GM12878 (cell line): ENCODE measurements around the gene LSP1. TPM values are rescaled to one million over a fixed set of nuclear protein-coding genes. Genes with fewer than 3 reads are reported as not detected.

Source experiments
- ATAC-seq: fragments of 200-7000 bp; cut with Tn5 transposase; 3 replicates; pipeline ENCODE4 v1.9.1; 2020; ENCODE audit warnings: mild to moderate bottlenecking, moderate library complexity
- BruUV-seq: library from RNA; stranded (reverse); fragments of 400-500 nt; replicated peaks from 2 replicates; lab custom pipeline; 2021; lab: Mats Ljungman, UMichigan
- CTCF ChIA-PET: fragments of 300-600 bp; sonication (Branson Sonifier 250); formaldehyde crosslinking; extraction: SDS; loops from one replicate; lab custom pipeline; 2021; ENCODE audit warnings: inconsistent platforms; lab: Yijun Ruan, JAX
- POLR2A ChIA-PET: fragments of 350-600 bp; formaldehyde crosslinking; extraction: SDS; loops from one replicate; lab custom pipeline; 2021; ENCODE audit warnings: inconsistent platforms; lab: Charles Lee
- RAD21 ChIA-PET: fragments of 300-600 bp; sonication (Branson Sonifier 250); formaldehyde crosslinking; loops from one replicate; lab custom pipeline; 2023; ENCODE audit warnings: antibody characterized with exemption; ENCODE audit not compliant: unreplicated experiment; lab: Charles Lee
- SMC1A ChIA-PET: fragments of 300-600 bp; sonication (Branson Sonifier 250); formaldehyde crosslinking; loops from one replicate; lab custom pipeline; 2023; ENCODE audit not compliant: unreplicated experiment, uncharacterized antibody; lab: Charles Lee
- DNase-seq: peaks from one replicate; pipeline ENCODE4 v3.0.0-alpha.2; 2011; ENCODE audit warnings: low read depth, low spot score
- FAIRE-seq: peaks from 3 replicates; lab custom pipeline; 2011; peaks lifted over from hg19 to GRCh38; lab: Jason Lieb, UNC
- H2AFZ ChIP-seq: 2 replicates; pipeline ENCODE4 v1.6.0; 2011; ENCODE audit warnings: low read depth, low read length, control low read depth; ENCODE audit not compliant: control insufficient read depth
- H3K27ac ChIP-seq: 2 replicates; pipeline ENCODE4 v1.5.1; 2011; ENCODE audit warnings: control low read depth; ENCODE audit not compliant: control insufficient read depth, insufficient read depth
- H3K27me3 ChIP-seq, 2 experiments: replicated peaks in 1 of 2; 2 replicates each; pipeline versions ENCODE4 v1.6.0 to v1.6.1; 2011; ENCODE audit warnings: low read length in 1 of 2; ENCODE audit not compliant: control insufficient read depth in 2 of 2, insufficient read depth in 2 of 2
- H3K36me3 ChIP-seq, 2 experiments: 2 replicates each; pipeline ENCODE4 v1.5.1; 2011; ENCODE audit warnings: low read length in 1 of 2; ENCODE audit not compliant: control insufficient read depth in 2 of 2, insufficient read depth in 2 of 2
- H3K4me1 ChIP-seq: 2 replicates; pipeline ENCODE4 v1.6.1; 2011; ENCODE audit warnings: mild to moderate bottlenecking, low read length, moderate library complexity, mixed read lengths; ENCODE audit not compliant: control insufficient read depth, insufficient read depth
- H3K4me2 ChIP-seq: 2 replicates; pipeline ENCODE4 v1.6.0; 2011; ENCODE audit warnings: control low read depth; ENCODE audit not compliant: control insufficient read depth, insufficient read depth
- H3K4me3 ChIP-seq: fragments of 200-600 bp; sonication (generic); 2 replicates; pipeline ENCODE4 v1.5.1; 2016
- H3K79me2 ChIP-seq: 2 replicates; pipeline ENCODE4 v1.6.0; 2011; ENCODE audit warnings: low read length; ENCODE audit not compliant: control insufficient read depth, insufficient read depth
- H3K9ac ChIP-seq: 2 replicates; pipeline ENCODE4 v1.8.0; 2011; ENCODE audit warnings: low read length, control low read depth, mixed read lengths; ENCODE audit not compliant: control insufficient read depth, insufficient read depth
- H3K9me3 ChIP-seq: replicated peaks from 3 replicates; pipeline ENCODE4 v1.5.1; 2011; ENCODE audit warnings: mild to moderate bottlenecking, low read length; ENCODE audit not compliant: control insufficient read depth, insufficient read depth
- H4K20me1 ChIP-seq: 2 replicates; pipeline ENCODE4 v1.6.0; 2011; ENCODE audit not compliant: control insufficient read depth, insufficient read depth
- CBFB ChIP-seq: IDR thresholded peaks from 2 replicates; pipeline ENCODE4 v1.6.1; 2016; ENCODE audit warnings: antibody characterized with exemption, low read depth
- CHD2 ChIP-seq: IDR thresholded peaks from 2 replicates; pipeline ENCODE4 v1.6.1; 2011; ENCODE audit warnings: low read depth, low read length, improper control_type of control experiment, borderline replicate concordance
- DPF2 ChIP-seq: fragments of 450-650 bp; IDR thresholded peaks from 2 replicates; pipeline ENCODE4 v1.6.1; 2017; ENCODE audit warnings: mild to moderate bottlenecking
- E2F4 ChIP-seq: IDR thresholded peaks from 2 replicates; pipeline ENCODE4 v1.6.1; 2012; ENCODE audit warnings: low read depth, low read length, improper control_type of control experiment
- GATAD2B ChIP-seq: fragments of 450-650 bp; conservative IDR thresholded peaks from 2 replicates; pipeline ENCODE4 v1.6.1; 2017; ENCODE audit warnings: low read depth, mild to moderate bottlenecking, moderate library complexity
- HCFC1 ChIP-seq: fragments of 150-350 bp; IDR thresholded peaks from 2 replicates; pipeline ENCODE4 v1.6.1; 2014; ENCODE audit warnings: low read length
- HDAC6 ChIP-seq: fragments of 200-600 bp; sonication (generic); IDR thresholded peaks from one replicate; pipeline ENCODE4 v1.8.0; 2017; ENCODE audit warnings: antibody characterized with exemption; ENCODE audit not compliant: unreplicated experiment
- IKZF1 ChIP-seq: fragments of 450-650 bp; conservative IDR thresholded peaks from 2 replicates; pipeline ENCODE4 v1.6.1; 2017; ENCODE audit warnings: antibody characterized with exemption, mild to moderate bottlenecking
- IRF3 ChIP-seq: fragments of 450-650 bp; IDR thresholded peaks from 2 replicates; pipeline ENCODE4 v1.6.1; 2014; ENCODE audit warnings: mild to moderate bottlenecking
- JUND ChIP-seq: IDR thresholded peaks from 2 replicates; pipeline ENCODE4 v1.6.1; 2012; ENCODE audit warnings: low read depth, mild to moderate bottlenecking, low read length, improper control_type of control experiment, moderate library complexity
- KLF5 ChIP-seq: fragments of 450-650 bp; IDR thresholded peaks from 2 replicates; pipeline ENCODE4 v1.6.1; 2014; ENCODE audit warnings: mild to moderate bottlenecking; ENCODE audit not compliant: partially characterized antibody
- RAD21 ChIP-seq: IDR thresholded peaks from 2 replicates; pipeline ENCODE4 v1.6.1; 2011; ENCODE audit warnings: mild to moderate bottlenecking, low read depth, low read length, moderate library complexity; ENCODE audit not compliant: insufficient read depth
- SP1 ChIP-seq: IDR thresholded peaks from one replicate; pipeline ENCODE4 v1.6.1; 2011; ENCODE audit warnings: low read depth, low read length
- SRF ChIP-seq, 2 experiments: IDR thresholded peaks; 2 replicates each; pipeline ENCODE4 v1.6.1; 2011; ENCODE audit warnings: low read depth in 2 of 2, low read length in 2 of 2, mild to moderate bottlenecking in 1 of 2, moderate library complexity in 1 of 2
- STAT3 ChIP-seq: IDR thresholded peaks from 2 replicates; pipeline ENCODE4 v1.6.1; 2011; ENCODE audit warnings: low read depth, low read length, improper control_type of control experiment
- SUZ12 ChIP-seq: fragments of 200-600 bp; sonication (generic); IDR thresholded peaks from one replicate; pipeline ENCODE4 v1.6.1; 2018; ENCODE audit warnings: antibody characterized with exemption, mild to moderate bottlenecking; ENCODE audit not compliant: unreplicated experiment
- YY1 ChIP-seq: IDR thresholded peaks from 2 replicates; pipeline ENCODE4 v1.6.1; 2011; ENCODE audit warnings: low read depth, mild to moderate bottlenecking, low read length
- ZNF274 ChIP-seq: IDR thresholded peaks from one replicate; pipeline ENCODE4 v1.8.0; 2011; ENCODE audit not compliant: insufficient read length, insufficient read depth
- ZSCAN29 ChIP-seq: fragments of 450-650 bp; IDR thresholded peaks from 2 replicates; pipeline ENCODE4 v1.6.1; 2017; ENCODE audit warnings: mild to moderate bottlenecking, moderate library complexity
- WGBS: methylation state at CpG from one replicate; pipeline ENCODE4 v1.1.6; 2016; ENCODE audit warnings: low lambda C conversion rate; ENCODE audit not compliant: insufficient replicate concordance, insufficient coverage; ENCODE audit errors: missing lambda C conversion rate; 5-methylcytosine and 5-hydroxymethylcytosine counted together
- in situ Hi-C: fragments of 300-500 bp; cut with MboI; formaldehyde crosslinking; loops from 9 replicates; pipeline ENCODE4 v1.14.3; 2018; ENCODE audit warnings: mixed read lengths
- intact Hi-C: fragments of 100-400 bp; cut with micrococcal nuclease; formaldehyde crosslinking; loops from one replicate; pipeline ENCODE4 v1.14.2; 2022; ENCODE audit not compliant: unreplicated experiment
- polyA plus RNA-seq, 11 experiments: library from polyadenylated mRNA; depleted of rRNA in 4 of 11; unstranded in 6 of 11; stranded (reverse) in 5 of 11; fragments of >200 nt; fragmentation: Nextera tagmentation in 4 of 11; fragmentation: Illumina TruSeq in 1 of 11; extraction: Ambion mirVana in 4 of 11; extraction: Trizol in 1 of 11; gene quantifications; 1 replicate in 1 of 11; 2 replicates in 10 of 11; pipeline versions ENCODE4 v1.2.1 to v1.2.3, GENCODE V29; 2011 to 2016; ENCODE audit warnings: inconsistent platforms in 2 of 11, missing spikeins in 2 of 11, low read depth in 1 of 11
- total RNA-seq, 4 experiments: library from RNA; depleted of rRNA in 3 of 4; stranded (reverse); fragments of >200 nt in 3 of 4; fragmentation: Illumina TruSeq in 1 of 4; extraction: Trizol in 1 of 4; gene quantifications; 2 replicates each; pipeline versions ENCODE4 v1.2.1 to v1.2.3, GENCODE V29; 2013 to 2021
- TF ChIP-seq, protein P1 (sequence below): fragments of 450-650 bp; conservative IDR thresholded peaks from 2 replicates; pipeline ENCODE4 v1.6.1; 2017; ENCODE audit warnings: mild to moderate bottlenecking, moderate library complexity

The LSP1 gene
- total and polyA plus RNA-seq, 10 of the 15 experiments (the other 5 are each of a cell fraction or from before 2014, with no cell fraction given) = 19.2 to 488 (median 369) TPM

DNA sequence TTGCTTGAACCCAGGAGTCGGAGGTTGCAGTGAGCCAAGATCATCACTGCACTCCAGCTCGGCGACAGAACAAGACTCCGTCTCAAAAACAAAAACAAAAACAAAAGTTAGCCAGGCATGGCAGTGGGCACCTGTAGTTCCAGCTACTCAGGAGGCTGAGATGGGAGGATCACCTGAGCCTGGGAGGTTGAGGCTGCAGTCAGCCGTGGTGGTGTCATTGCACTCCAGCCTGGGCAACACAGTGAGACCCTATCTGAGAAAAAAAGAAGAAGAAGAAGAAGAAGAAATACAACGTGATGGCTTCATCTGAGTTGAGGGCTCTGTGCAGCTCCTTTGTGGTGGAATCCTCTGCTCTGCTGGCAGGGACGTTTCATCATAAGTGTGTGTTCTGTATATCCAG is 56.6 kb downstream of the LSP1 start:
- BruUV-seq = no TSS peak
- no peak for ATAC-seq
- POLR2A ChIA-PET = no interaction called here
- Histone ChIP-seq H3K4me1 (no peaks in the 10 kb centered on the region), H2AFZ (no peak overlapping the region), H3K79me2 (no peaks in the 10 kb centered on the region), H4K20me1 (no peaks in the 10 kb centered on the region), H3K36me3 (no peaks in the 10 kb centered on the region), H3K9me3 (no peaks in the 10 kb centered on the region), H3K9ac (no peak overlapping the region), H3K27me3 (no peaks in the 10 kb centered on the region; a peak in 1 of 4 replicates), H3K4me2 (no peak overlapping the region), H3K27ac (no peak overlapping the region), H3K4me3 (no peak overlapping the region)
- in situ Hi-C loops (no loop called here), intact Hi-C loops (no loop called here)
- no peak for FAIRE-seq
- 59% methylated on average over 7 of the region's 7 CpGs for WGBS
- DNase-seq = no peak
- SMC1A ChIA-PET = no interaction called here
- CTCF ChIA-PET = no interaction called here
- RAD21 ChIA-PET = no interaction called here
- no peak for TF ChIP-seq HCFC1
- no peak for TF ChIP-seq DPF2
- TF ChIP-seq GATAD2B = no peak
- no peak for TF ChIP-seq SRF (IDR thresholded peaks at IDR 0.05; ENCODE audit: low read depth in 2 of 2, low read length in 2 of 2)
- no peak for TF ChIP-seq YY1
- TF ChIP-seq IRF3 = no peak
- no peak for TF ChIP-seq ZNF274
- no peak for TF ChIP-seq STAT3
- no peak for TF ChIP-seq SP1
- TF ChIP-seq, protein P1, sequence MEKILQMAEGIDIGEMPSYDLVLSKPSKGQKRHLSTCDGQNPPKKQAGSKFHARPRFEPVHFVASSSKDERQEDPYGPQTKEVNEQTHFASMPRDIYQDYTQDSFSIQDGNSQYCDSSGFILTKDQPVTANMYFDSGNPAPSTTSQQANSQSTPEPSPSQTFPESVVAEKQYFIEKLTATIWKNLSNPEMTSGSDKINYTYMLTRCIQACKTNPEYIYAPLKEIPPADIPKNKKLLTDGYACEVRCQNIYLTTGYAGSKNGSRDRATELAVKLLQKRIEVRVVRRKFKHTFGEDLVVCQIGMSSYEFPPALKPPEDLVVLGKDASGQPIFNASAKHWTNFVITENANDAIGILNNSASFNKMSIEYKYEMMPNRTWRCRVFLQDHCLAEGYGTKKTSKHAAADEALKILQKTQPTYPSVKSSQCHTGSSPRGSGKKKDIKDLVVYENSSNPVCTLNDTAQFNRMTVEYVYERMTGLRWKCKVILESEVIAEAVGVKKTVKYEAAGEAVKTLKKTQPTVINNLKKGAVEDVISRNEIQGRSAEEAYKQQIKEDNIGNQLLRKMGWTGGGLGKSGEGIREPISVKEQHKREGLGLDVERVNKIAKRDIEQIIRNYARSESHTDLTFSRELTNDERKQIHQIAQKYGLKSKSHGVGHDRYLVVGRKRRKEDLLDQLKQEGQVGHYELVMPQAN = no peak
- TF ChIP-seq KLF5 = no peak
- no peak for TF ChIP-seq IKZF1
- no peak for TF ChIP-seq ZSCAN29
- no peak for TF ChIP-seq SUZ12
- no peak for TF ChIP-seq CHD2
- TF ChIP-seq RAD21 = no peak
- no peak for TF ChIP-seq HDAC6
- TF ChIP-seq E2F4 = no peak
- TF ChIP-seq JUND = no peak
- no peak for TF ChIP-seq CBFB
